Activated naive CD4-positive, alpha-beta T cell (primary cell): ENCODE measurements around the gene LMTK2.

Source experiments
- DNase-seq, 4 experiments: peaks; one replicate each; lab custom pipeline; 2025; lab: John Stamatoyannopoulos, UW

The LMTK2 gene

DNA sequence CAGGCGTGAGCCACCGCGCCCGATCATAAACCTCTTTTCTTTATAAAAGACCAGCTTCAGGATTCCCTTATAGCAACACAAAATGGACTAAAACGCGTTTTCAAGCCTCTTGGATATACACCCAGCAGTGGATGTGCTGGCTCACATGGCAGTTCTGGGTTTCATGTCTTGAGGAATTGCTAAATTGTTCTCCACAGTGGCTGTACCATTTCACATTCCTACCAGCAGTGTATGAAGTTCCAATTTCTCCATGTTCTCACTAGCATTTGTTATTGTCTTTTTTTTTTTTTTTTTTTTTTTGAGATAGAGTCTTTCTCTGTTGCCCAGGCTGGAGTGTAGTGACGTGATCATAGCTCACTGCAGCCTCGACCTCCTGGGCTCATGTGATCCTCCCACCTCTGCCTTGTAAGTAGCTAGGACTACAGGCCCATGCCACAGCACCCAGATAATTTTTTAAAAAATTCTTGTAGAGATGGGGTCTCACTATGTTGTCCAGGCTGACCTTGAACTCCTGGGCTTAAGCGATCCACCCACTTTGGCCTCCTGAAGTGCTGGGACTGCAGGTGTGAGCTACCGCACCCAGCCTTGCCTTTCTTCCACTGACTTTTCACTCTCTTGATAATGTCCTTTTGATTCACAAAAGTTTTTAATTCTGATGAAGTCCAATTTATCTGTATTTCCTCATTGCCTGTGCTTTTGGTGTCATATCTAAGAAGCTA lies 127.9 kb downstream of the LMTK2 start:
- DNase-seq: no peak

DNA sequence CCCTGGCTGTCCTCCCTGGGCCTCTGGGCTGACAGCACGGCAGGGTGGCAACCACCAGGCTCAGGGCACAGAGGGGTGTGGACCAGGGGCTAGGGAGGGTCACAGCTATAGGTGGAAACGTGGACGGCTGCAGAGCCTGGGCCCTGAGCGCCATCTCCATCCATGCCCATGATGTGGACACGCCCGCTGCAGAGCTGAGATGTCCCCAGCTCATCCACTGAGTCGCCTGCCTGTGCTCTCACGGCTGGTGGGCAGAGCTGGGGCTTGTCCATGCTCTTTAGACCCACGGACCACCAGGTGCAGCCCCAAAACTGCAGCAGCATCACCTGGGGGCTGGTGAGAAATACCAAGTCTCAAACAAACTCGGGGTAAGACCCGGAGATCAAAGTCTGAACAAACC lies 129.2 kb downstream of the LMTK2 start:
- no peak for DNase-seq

DNA sequence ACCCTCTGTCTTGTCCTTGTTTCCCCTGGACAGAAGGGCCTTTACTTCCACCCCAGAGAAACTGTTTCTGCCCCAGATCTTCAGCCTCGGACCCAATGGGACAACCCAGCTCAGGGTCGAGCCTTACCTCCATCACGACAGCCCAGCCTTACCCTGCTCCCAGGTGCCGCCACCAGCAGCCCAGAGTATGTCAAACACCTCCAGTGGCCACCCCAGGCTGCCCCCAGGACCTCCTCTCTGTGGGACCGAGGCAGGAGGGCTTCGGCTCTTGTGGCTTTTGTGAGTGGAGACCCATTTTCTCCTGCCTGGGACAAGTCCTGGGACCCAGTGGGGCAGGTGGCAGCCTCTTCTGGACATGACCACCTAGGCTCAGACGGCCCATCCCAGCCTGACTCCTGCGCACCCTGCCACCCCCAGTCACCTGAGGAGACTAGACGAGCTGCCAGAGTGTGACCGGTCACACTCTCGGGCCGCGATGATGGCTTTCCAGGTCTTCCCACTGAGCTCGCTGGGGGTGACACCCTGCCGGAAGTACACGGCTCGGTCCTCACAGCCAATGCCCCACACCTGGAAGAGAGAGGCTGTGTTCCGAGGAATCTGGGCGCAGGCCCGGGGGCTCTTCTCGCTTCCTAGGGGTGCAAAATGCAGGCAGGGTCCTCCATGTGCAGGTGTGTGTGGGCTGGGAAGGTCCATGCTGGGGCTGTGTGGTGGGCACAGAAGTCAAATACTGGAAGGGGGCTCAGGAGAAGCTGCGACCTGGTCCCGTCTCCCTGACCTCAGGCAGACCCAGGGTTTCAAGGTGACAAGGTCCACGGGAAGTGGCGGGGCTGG lies 129.9 kb downstream of the LMTK2 start:
- DNase-seq: no peak

DNA sequence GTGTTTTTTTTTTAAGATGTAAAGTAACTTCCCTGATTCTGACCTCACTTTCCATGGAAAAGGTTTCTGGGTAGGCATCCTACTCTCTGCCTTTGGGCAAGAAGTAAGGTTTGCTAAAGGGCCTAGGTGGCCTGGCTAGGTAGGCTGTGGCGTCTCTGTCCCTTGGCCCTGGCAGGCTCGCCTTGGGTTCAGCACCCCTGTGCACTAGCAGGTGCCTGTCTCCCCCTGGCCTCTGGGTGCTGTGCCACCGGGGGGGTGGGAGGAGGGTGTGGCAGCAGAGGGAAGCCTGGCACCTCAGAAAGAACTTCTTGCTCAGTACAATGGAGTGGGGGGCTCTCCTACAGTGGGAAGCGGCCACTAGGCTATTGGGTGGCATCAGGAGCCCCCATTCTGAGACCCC lies 131.4 kb downstream of the LMTK2 start:
- no peak for DNase-seq

DNA sequence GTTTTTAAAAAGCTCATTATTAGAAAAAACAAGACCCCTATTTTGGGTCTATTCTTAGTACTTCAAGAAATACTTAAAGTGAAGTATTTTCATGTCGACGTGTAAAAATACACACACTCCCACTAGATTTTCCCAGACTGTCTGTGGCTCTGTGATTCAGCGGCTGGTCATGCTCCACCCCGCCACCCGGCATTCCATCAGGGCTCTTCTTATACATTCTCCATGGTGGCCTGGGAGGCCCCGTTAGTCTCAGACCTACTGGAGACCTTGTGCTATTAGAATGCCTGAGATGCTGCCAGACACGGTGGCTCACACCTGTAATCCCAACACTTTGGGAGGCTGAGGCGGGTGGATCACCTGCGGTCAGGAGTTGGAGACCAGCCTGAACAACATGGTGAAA lies 132.3 kb downstream of the LMTK2 start:
- DNase-seq: no peak

DNA sequence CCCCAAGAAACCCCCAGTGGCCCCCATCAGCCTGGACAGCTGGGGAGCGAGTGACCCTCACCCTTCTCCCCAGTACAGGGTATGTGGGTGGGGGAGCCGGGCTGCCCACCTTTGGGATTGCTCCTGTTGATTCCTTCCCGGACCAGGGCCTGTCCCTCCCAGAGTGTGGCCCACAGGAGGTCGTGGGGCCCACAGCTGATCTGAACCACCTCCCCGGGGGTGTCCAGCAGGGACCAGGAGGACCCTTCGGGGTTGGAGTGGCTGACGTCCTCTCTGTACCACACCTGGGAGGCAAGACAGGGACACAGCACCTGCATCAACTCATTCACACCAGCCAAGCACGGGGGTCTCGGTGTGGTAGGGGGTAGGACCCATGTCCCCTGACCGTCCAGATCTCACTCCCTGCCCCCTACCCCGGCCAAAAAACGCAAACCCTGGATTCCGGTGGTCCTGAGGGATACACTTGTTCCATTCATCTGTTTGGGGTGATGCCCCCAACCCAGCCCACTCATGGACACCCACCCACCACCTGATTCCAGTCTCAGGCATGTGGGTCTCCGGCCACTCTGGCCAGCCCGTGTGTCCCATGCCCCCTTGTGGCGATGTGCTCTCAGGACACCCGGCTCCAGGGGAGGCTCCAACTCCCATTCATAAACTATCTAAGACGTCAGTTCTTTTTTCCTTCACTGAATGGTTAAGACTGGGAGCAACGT lies 134.5 kb downstream of the LMTK2 start:
- no peak for DNase-seq

DNA sequence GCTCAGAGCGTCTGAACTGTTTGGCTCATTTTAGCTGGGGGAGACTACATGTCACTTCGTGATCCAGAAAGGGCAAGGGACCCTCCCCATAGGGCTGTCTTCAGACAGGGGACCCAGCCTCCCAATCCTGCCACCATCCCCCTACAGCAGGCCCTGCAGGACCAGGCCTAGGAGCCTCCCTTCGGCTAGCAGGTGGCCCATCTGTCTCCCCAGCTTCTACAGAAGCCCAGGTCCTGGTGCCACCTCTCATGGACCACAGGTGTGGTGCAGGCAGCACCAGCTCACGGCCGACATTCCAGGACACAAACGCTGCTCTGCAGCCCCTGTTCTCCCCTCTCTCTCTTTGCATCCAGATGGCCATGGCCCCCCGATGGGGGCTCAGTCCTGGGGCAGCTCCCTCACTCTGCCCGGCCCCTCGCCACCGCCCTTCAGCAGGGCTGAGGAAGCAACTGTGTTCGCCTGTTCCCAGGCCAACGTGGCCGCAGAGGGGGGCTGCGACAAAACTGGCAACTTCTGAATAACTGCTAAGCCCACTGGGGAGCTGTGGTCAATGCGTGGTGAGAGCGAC lies 135.1 kb downstream of the LMTK2 start:
- DNase-seq: no peak

DNA sequence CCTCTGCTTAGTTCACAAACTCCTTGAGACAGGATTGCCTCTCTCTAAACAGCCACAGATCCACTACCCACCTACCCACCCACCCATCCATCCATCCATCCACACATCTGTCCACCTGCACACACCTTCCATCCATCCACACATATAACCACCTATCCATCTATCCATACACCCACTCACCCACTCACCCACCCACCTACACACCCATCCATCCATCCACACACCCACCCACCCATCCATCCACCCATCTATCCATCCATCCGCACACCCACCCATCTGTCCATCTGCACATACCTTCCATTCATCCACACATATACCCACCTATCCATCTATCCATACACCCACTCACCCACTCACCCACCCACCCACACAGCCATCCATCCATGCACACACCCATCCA lies 135.7 kb downstream of the LMTK2 start:
- no peak for DNase-seq

DNA sequence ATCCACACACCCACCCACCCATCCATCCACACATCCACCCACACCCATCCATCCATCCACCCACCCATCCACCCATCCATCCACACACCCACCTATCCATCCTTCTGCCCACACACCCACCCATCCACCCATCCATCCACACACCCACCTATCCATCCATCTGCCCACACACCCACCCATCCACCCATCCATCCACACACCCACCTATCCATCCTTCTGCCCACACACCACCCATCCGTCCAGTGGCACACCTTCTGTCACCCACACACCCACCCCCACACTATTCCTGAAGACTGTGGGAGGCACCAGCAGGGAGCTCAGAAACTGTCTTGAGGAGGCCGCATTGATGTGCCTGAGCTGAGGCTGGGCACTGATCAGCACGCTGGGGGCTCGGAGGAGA lies 136.3 kb downstream of the LMTK2 start:
- no peak for DNase-seq

DNA sequence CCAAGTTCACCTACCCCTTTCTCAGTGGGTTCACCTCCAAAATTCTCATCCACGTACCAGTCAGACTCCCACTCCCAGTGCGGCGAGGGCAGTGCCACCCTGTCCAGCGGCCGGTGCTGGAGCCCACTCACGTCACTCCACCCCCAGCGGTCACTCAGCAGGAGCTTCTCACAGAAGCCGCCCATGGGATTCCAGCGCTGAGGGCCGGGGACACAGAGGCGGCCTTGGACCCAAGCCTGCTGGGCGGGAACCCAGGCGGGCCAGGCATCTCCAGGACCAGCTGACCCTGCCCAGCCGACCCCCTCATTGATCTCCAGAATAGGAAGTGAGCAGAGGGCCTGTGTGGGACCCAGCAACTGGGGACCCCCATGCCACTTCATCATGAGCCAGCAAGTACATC lies 138.2 kb downstream of the LMTK2 start:
- DNase-seq: no peak

DNA sequence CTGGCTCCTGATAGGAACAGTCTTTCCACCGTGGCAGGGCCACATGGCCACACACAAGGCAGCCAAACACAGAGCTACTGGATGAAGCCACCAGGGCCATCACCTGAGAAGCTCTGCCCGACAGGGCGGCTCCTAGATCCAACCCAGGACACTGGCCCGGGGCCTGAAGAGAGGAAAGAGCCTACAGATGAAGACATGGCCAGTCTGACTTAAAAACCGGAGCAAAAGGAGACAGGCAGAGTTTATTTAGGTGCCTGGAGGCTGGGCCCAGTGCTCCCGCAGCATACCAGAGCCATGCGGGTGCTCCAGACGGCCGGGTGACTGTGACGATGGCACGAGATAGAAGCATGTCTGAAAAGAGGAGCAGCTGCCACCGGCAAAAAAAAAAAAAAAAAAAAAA lies 141.5 kb downstream of the LMTK2 start:
- DNase-seq: no peak

DNA sequence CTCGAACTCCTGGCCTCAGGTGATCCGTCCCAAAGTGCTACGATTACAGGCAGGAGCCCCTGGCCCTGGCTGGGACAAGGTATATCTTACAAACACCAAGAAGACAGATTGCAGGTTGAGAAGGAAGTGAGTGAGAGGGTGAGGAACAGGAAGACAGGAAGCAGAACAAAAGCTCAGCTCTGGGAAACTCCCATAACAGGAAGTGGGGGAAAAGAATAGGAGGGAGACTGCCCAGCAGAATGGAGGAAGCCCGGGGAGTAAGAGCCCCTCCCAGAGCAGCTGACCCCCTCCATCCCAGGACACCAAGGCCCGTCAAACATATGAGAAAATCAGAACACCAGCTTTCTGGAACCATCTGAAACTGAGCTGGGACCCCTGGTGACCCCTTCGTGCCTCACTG lies 142.4 kb downstream of the LMTK2 start:
- DNase-seq: no peak

DNA sequence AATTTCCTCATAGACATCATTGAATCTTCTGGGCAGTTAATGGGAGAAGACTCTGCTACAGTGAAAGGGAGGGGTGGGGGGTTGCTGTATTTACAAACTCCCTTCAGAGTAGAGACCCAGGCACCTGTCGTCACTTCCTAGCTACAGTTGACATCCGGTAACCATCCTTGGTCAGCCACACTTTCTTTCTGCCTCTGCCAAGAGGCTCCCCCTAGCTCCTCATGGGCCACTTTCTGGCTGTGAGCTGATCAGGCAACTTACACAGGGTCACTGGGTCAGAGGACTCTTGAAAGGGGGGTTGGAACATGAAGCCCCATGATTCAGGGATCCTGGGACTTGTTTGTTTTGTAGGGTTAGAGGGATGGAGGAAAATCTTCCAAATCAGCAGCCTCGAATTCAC lies 144.1 kb downstream of the LMTK2 start:
- DNase-seq: peak in 2 of 4 experiments; percentile 6 to 32

DNA sequence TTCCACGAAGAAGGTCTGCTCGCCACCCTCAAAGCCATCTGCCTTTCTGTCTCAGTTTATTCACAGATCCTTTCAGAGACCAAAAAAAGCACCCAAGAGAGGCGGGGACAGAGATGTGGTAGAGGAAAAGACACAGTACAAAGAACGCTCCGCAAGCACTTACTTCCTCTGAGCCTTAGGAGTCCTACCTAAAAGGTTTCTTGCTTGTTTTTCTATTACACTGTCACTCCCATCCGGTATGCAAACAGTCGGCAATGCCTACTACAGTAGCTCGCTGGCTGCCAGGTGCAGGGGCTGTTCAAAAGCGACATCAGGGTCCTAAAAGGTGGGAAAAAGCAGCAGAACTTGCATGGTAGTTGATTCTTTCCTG lies 144.6 kb downstream of the LMTK2 start:
- DNase-seq: peak in 2 of 4 experiments; percentile 44 to 49

DNA sequence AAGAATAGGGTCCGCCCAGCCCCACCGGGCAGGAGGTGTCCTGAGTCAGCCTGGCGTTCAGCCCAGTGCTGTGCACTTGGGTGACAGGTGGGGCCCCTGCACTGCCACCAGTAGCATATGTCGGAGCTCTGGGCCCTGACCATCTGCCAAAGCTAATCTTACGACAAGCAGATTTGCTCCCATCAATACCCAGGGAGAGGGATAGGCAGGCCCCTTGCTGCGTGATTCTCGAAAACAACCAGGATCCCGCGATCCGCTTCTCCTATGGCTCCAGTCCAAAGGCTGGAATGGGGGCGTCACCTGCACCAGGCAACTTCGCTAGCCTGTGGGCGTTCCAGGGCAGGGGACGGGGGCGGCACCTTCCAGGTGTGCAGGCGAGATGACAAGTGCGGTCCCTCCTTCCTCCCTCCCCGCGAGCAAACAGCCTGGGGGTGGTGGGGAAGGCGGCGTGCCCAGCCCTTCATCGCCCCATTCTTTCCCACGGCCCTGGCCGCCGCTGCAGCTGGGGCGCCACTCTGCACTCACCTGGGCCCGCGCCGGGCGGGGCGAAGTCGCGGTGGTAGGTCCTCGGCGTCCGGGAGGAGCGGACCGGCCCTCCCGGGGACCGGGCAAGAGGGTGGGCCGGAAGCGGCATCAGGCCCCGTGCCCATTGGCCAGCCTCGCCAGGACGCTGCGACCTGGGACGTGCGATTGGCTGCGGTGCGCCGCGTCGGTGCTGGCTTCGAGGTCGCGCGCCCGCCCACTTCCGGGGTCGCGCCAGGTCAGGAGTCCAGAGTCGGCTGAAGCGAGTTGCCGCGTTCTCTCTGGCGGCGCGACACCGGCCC lies 145.2 kb downstream of the LMTK2 start, which contains the start of gene TECPR1:
TSS of gene TECPR1 (minus strand) at position 632 of the 824 bp plus-strand sequence. CDS start 6,086 bp downstream, outside the sequence.
- DNase-seq: peak; percentile 60 to 78 (median 70)

DNA sequence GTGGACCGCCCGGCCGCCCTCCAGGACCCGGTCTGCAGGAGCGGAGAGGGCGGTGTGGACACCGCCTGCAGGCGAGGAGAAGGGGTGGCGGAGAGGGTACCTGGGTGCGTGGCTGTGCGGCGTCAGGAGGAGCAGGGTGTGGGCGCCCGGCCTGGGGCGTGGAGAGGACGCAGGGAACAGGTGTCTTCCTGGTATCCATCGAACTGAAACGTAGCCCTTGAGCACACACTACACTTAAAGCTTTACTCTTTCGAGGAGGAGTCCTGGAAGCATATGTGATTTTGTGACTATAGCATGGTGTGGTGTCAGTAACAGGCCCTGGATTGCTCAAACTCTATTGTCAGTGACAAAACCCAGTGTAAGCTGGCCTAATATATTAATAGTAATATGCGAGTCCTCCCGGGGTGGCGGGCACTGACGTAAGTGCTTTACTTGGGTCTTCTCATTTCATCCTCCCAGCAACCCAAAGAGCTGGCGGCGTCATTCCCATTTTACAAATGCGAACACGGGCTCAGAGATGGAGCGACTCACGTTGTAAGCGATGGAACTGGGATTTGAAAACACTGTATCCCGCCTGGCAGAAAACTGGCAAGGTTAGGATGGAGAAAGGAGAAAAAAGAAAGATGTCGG lies 145.9 kb downstream of the LMTK2 start:
- DNase-seq: no peak

DNA sequence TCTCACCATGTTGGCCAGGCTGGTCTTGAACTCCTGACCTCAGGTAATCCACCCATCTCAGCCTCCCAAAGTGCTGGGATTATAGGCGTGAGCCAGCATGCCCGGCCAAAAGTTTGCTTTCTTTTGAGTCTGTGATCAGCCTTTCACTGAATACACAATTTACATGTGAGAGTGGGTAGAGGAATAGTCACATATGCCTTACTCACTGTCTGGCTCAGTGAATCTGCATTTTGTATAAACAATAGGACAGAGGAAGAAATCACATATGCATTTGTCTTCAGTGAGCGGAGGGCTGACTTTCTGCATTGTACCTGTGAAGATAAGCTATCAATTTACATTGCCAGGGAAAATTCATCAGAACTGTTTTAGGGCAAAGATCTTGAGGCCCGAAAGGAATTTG lies 147.9 kb downstream of the LMTK2 start:
- no peak for DNase-seq

DNA sequence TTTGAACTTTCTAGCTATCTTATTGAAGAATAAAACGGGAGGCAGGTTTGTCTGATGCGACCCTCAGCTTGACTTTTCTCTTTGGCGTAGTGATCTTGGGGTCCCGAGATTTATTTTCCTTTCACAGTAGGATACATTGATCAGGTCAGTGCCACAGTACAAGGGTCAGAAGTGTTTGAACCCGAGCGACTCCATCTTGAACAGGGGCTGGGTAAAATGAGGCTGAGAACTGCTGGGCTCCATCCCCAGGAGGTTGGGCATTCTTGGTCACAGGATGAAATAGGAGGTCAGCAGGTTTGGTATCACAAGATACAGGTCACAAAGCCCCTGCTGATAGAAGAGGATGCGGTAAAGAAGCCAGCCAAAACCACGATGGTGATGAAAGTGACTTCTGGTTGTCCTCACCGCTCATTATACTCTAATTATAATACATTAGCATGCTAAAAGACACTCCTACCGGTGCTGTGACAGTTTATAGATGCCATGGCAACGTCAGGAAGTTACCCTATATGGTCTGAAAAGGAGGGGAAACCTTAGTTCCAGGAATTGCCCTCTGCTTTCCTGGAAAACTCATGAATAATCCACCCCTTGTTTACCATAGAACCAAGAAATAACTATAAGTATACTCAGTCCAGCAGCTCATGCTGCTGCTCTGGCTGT lies 148.4 kb downstream of the LMTK2 start:
- DNase-seq: no peak

DNA sequence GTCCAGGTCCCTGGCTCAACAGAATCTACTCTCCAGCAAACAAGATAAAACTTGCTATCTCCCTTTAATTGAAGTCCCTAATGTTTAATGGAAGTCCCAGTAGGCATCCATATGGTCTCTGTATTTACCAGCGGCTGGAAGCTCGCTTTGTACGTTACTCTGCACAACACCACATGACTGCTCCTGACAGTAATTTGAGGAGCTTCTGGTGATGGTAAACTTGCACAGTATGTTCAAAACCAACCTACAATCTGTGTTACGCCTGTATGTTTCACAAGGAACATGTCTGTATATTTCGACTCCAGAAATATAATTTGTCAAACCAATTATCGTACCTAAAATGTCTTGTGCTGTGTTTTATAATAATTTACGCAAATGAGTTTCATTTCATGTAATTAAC lies 149.8 kb downstream of the LMTK2 start:
- no peak for DNase-seq

DNA sequence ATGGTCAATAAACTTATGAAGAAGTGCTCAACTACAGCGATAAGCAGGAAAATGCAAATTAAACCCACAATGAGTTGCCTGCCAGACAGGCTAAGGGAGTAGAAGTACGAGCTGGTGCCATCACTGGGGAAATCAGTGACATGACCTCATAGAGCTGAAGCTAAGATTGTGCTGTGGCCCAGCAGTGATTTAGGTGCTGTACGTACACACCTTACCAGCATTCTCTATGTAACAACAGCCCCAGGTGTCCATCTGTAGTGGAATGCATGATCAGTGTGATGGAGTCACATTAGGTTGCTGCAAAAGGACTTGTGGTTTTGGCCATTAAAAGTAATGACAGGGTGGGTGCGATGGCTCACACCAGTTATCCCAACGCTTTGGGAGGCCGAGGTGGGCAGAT lies 151.0 kb downstream of the LMTK2 start:
- no peak for DNase-seq
